ENCODE data around the gene KRT10. TPM values are rescaled to one million over a fixed set of nuclear protein-coding genes. Genes with fewer than 3 reads are reported as not detected.

Gene KRT10
- polyA plus RNA-seq, 1 of the 3 experiments (the other 2 are of a cell fraction): 31.6 TPM

DNA sequence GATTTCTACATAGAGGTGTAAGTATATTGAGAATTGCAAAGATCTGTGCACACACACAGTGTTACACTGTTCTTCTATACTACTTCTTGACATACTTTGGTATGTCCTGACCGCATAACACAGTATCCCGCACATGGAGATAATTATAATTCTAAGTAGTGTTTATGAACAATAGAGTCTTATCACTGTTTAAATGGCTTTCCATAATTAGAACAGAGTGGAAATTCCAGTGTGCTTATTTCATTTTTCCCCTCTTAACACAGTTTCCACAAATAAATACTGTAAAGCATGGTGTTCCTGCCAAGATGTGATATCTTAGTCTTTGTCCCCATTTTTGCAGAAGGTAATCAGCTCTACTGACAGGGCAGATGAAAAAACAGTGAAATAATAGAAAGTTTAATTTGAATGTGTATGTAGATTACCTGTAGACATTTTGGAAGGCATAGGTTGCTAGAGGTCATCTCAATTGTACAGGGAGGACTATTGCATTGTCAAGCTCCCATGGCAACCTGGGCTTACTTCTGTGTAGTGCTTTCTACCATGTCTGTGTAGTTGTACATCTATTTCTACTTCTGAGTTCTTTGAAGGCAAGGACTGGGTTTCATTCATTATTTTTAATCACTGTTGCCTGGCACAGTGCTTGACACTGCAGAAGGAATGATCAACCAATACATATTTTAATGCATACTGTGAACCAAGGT is 12.5 kb downstream of the KRT10 start:
- Histone ChIP-seq H2AFZ (ENCODE audit: low read depth) (no peak overlapping the region), H3K27me3 (ENCODE audit: insufficient read depth) (peaks cover 50% of the 10 kb centered on the region), H3K4me3 (ENCODE audit: low read depth in 2 of 2, low read length in 1 of 2) (no peak overlapping the region), H3K27ac (ENCODE audit: low read depth in 2 of 2, low read length in 1 of 2) (no peak overlapping the region), H3K79me2 (ENCODE audit: insufficient read depth) (no peaks in the 10 kb centered on the region), H3F3A (replicated peaks; ENCODE audit: insufficient read depth) (no peaks in the 10 kb centered on the region), H3K9me2 (no peaks in the 10 kb centered on the region), H3K9ac (no peak overlapping the region), H3K36me3 (replicated peaks in 1 of 2; ENCODE audit: control insufficient read depth in 1 of 2, insufficient read depth in 2 of 2, low read length in 1 of 2) (no peaks in the 10 kb centered on the region), H3K4me2 (no peak overlapping the region), H3K9me3 (no peaks in the 10 kb centered on the region), H3K4me1 (ENCODE audit: control insufficient read depth in 1 of 2, insufficient read depth in 2 of 2, low read depth in 1 of 2, low read length in 1 of 2) (no peaks in the 10 kb centered on the region), H4K20me1 (ENCODE audit: insufficient read depth) (no peaks in the 10 kb centered on the region)
- no peak for TF ChIP-seq NFIC (IDR thresholded peaks at IDR 0.05; ENCODE audit: borderline replicate concordance)
- no peak for TF ChIP-seq JUND (IDR thresholded peaks at IDR 0.05)
- WGBS (ENCODE audit: low lambda C conversion rate): 17% methylated on average over 2 of the region's 2 CpGs
- no peak for DNase-seq
- CTCF ChIA-PET: interaction anchor here (1.4 to 2.8 kb wide), 2 partner anchors 9 to 853 kb away, joined by 5 to 11 read pairs; no protein-coding TSS in a partner anchor
- POLR2A ChIA-PET: no interaction called here

DNA sequence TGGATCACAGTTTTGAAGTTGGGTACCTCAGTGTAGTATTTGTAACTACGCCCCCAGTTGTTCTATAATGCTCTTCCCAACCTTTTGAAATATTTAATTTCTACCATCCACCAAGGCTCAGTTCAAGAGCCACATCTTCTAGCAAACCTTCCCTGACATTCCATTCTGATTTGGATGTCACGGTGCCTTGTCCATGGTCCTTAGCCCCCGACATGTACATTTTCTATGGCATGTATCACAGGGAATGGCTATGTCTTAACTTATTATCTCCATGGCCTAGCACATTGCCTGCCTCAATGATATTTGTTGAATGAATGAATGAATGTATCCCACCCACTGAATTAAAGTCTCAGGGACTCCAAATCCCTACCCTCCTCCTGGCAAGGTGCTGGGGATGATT is 16.3 kb downstream of the KRT10 start:
- Histone ChIP-seq H3K79me2 (ENCODE audit: insufficient read depth) (no peaks in the 10 kb centered on the region), H3K27ac (ENCODE audit: low read depth in 2 of 2, low read length in 1 of 2) (no peak overlapping the region), H3K4me3 (ENCODE audit: low read depth in 2 of 2, low read length in 1 of 2) (no peak overlapping the region), H3K9me2 (no peaks in the 10 kb centered on the region), H3K9me3 (no peaks in the 10 kb centered on the region), H3K4me1 (ENCODE audit: control insufficient read depth in 1 of 2, insufficient read depth in 2 of 2, low read depth in 1 of 2, low read length in 1 of 2) (peaks cover 0 to 2% of the 10 kb centered on the region in 2 experiments; a peak in 1 of 4 replicates), H3K36me3 (replicated peaks in 1 of 2; ENCODE audit: control insufficient read depth in 1 of 2, insufficient read depth in 2 of 2, low read length in 1 of 2) (no peaks in the 10 kb centered on the region), H3K27me3 (ENCODE audit: insufficient read depth) (peaks cover 48% of the 10 kb centered on the region), H4K20me1 (ENCODE audit: insufficient read depth) (no peaks in the 10 kb centered on the region), H3F3A (replicated peaks; ENCODE audit: insufficient read depth) (no peaks in the 10 kb centered on the region), H3K4me2 (no peak overlapping the region), H3K9ac (no peak overlapping the region), H2AFZ (ENCODE audit: low read depth) (no peak overlapping the region)
- POLR2A ChIA-PET: no interaction called here
- TF ChIP-seq MXI1 (IDR thresholded peaks at IDR 0.05; ENCODE audit: low read depth, low read length) (no peak), REST (IDR thresholded peaks at IDR 0.05; ENCODE audit: low read depth, low read length) (peak; percentile 86)
- DNase-seq: no peak
- 16% methylated on average over 3 of the region's 3 CpGs for WGBS (ENCODE audit: low lambda C conversion rate)
- CTCF ChIA-PET: interaction anchor here (1.4 to 6.7 kb wide), 4 partner anchors 36 to 862 kb away, joined by 4 to 44 read pairs (median 8); no protein-coding TSS in a partner anchor

DNA sequence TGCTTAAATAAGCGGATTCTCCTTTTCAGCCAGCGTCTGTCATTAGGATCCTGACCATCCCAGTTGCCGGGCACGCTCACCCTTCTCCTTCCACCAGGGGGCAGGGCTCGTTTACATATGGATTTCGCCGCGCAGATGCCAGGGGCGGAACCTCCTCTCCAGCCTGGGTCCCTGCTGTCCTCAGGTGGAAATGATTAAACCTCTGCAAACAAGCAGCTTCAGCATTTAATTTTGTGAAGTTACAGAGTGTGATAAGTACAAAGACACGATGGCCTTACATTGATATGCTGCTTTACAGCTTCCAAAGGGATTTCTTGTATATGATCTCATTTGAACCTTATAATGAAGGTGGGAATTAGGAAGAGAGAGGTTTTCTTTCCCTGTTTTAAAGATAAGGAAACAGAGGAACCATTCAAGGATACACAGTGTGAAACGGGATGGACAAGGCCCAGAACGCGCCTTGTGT is 18.8 kb downstream of the KRT10 start:
- no peaks in the 10 kb centered on the region for H3K79me2 ChIP-seq (ENCODE audit: insufficient read depth)
- ChIA-PET CTCF (interaction anchor here (0.6 to 6.7 kb wide), 22 partner anchors 8 to 877 kb away, joined by 3 to 44 read pairs (median 4); partner anchors contain the start of genes KRT10 and SMARCE1), POLR2A (no interaction called here)
- no peaks in the 10 kb centered on the region for H4K20me1 ChIP-seq (ENCODE audit: insufficient read depth)
- WGBS (ENCODE audit: low lambda C conversion rate): 3% methylated on average over 13 of the region's 13 CpGs
- no peaks in the 10 kb centered on the region for H3K9me3 ChIP-seq
- no peaks in the 10 kb centered on the region for H3K9me2 ChIP-seq
- no peak overlapping the region for H3K9ac ChIP-seq
- peak; percentile 86 for DNase-seq
- peaks cover 52% of the 10 kb centered on the region for H3K27me3 ChIP-seq (ENCODE audit: insufficient read depth)
- no peak overlapping the region; a peak in 1 of 4 replicates for H3K4me3 ChIP-seq (ENCODE audit: low read depth in 2 of 2, low read length in 1 of 2)
- H2AFZ ChIP-seq (ENCODE audit: low read depth): no peak overlapping the region
- no peak overlapping the region for H3K4me2 ChIP-seq
- no peak overlapping the region for H3K27ac ChIP-seq (ENCODE audit: low read depth in 2 of 2, low read length in 1 of 2)
- H3K36me3 ChIP-seq (replicated peaks in 1 of 2; ENCODE audit: control insufficient read depth in 1 of 2, insufficient read depth in 2 of 2, low read length in 1 of 2): no peaks in the 10 kb centered on the region
- peaks cover 0 to 2% of the 10 kb centered on the region in 2 experiments; a peak in 1 of 4 replicates for H3K4me1 ChIP-seq (ENCODE audit: control insufficient read depth in 1 of 2, insufficient read depth in 2 of 2, low read depth in 1 of 2, low read length in 1 of 2)
- H3F3A ChIP-seq (replicated peaks; ENCODE audit: insufficient read depth): no peaks in the 10 kb centered on the region
- TF ChIP-seq, protein P1, sequence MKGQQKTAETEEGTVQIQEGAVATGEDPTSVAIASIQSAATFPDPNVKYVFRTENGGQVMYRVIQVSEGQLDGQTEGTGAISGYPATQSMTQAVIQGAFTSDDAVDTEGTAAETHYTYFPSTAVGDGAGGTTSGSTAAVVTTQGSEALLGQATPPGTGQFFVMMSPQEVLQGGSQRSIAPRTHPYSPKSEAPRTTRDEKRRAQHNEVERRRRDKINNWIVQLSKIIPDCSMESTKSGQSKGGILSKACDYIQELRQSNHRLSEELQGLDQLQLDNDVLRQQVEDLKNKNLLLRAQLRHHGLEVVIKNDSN (IDR thresholded peaks at IDR 0.05; ENCODE audit: borderline replicate concordance, low read depth): no peak
- no peak for TF ChIP-seq MXI1 (IDR thresholded peaks at IDR 0.05; ENCODE audit: low read depth, low read length)
- TF ChIP-seq ELF1 (IDR thresholded peaks at IDR 0.05): no peak
- TF ChIP-seq TEAD4 (IDR thresholded peaks at IDR 0.05; ENCODE audit: borderline replicate concordance, insufficient read depth): no peak
- no peak for TF ChIP-seq RXRA (IDR thresholded peaks at IDR 0.05; ENCODE audit: borderline replicate concordance, low read depth)
- no peak for TF ChIP-seq EZH2phosphoT487 (IDR thresholded peaks at IDR 0.05; ENCODE audit: borderline replicate concordance, low read depth)
- no peak for TF ChIP-seq SIN3A (IDR thresholded peaks at IDR 0.05; ENCODE audit: borderline replicate concordance, low read depth, low read length)
- TF ChIP-seq YY1 (IDR thresholded peaks at IDR 0.05; ENCODE audit: low read depth): no peak
- TF ChIP-seq, protein P2, sequence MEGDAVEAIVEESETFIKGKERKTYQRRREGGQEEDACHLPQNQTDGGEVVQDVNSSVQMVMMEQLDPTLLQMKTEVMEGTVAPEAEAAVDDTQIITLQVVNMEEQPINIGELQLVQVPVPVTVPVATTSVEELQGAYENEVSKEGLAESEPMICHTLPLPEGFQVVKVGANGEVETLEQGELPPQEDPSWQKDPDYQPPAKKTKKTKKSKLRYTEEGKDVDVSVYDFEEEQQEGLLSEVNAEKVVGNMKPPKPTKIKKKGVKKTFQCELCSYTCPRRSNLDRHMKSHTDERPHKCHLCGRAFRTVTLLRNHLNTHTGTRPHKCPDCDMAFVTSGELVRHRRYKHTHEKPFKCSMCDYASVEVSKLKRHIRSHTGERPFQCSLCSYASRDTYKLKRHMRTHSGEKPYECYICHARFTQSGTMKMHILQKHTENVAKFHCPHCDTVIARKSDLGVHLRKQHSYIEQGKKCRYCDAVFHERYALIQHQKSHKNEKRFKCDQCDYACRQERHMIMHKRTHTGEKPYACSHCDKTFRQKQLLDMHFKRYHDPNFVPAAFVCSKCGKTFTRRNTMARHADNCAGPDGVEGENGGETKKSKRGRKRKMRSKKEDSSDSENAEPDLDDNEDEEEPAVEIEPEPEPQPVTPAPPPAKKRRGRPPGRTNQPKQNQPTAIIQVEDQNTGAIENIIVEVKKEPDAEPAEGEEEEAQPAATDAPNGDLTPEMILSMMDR (IDR thresholded peaks at IDR 0.05): peak; percentile 94
- TF ChIP-seq, protein P3, sequence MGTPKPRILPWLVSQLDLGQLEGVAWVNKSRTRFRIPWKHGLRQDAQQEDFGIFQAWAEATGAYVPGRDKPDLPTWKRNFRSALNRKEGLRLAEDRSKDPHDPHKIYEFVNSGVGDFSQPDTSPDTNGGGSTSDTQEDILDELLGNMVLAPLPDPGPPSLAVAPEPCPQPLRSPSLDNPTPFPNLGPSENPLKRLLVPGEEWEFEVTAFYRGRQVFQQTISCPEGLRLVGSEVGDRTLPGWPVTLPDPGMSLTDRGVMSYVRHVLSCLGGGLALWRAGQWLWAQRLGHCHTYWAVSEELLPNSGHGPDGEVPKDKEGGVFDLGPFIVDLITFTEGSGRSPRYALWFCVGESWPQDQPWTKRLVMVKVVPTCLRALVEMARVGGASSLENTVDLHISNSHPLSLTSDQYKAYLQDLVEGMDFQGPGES (IDR thresholded peaks at IDR 0.05; ENCODE audit: low read depth, low read length): no peak

Measured in SK-N-SH (cell line).